M059J (cell line): ENCODE results near the gene PIEZO1. TPM values are rescaled to one million over a fixed set of nuclear protein-coding genes. Genes with fewer than 3 reads are reported as not detected.
A peak's percentile ranks its signal among the peaks of the same experiment; 100 is the strongest.

Source experiments
- DNase-seq: peaks from one replicate; pipeline ENCODE4 v3.0.0-alpha.2; 2012; ENCODE audit warnings: low read depth
- total RNA-seq: library from RNA; depleted of rRNA; stranded (reverse); fragments of >200 nt; shearing (Covaris generic); gene quantifications from 2 replicates; pipeline ENCODE4 v1.2.3, GENCODE V29; 2014

Gene PIEZO1
- total RNA-seq, 1 experiment from 2014 or later: 89.6 TPM

- no peak for DNase-seq
Measured at GRCh38 chr16:88734361-88734728, 50.7 kb downstream of the PIEZO1 start.

GRCh38 chr16:88733630-88734360, 51.2 kb downstream of the PIEZO1 start:
- DNase-seq: no peak

- DNase-seq: no peak
Measured at GRCh38 chr16:88732961-88733294, 52.1 kb downstream of the PIEZO1 start.

GRCh38 chr16:88732172-88732960, 52.7 kb downstream of the PIEZO1 start:
- DNase-seq: peak; percentile 51

GRCh38 chr16:88731699-88732098, 53.3 kb downstream of the PIEZO1 start:
- DNase-seq: peak; percentile 18

GRCh38 chr16:88730632-88731607, 54.1 kb downstream of the PIEZO1 start:
- no peak for DNase-seq

GRCh38 chr16:88727871-88728270, 57.1 kb downstream of the PIEZO1 start:
- no peak for DNase-seq

GRCh38 chr16:88726981-88727380, 58.0 kb downstream of the PIEZO1 start:
- DNase-seq: no peak

- DNase-seq: no peak
Measured at GRCh38 chr16:88726408-88726749, 58.6 kb downstream of the PIEZO1 start.

- no peak for DNase-seq
Measured at GRCh38 chr16:88725609-88726407, 59.2 kb downstream of the PIEZO1 start.

GRCh38 chr16:88724855-88725555, 60.0 kb downstream of the PIEZO1 start:
- DNase-seq: no peak

- no peak for DNase-seq
Measured at GRCh38 chr16:88723911-88724310, 61.1 kb downstream of the PIEZO1 start.

- DNase-seq: no peak
Measured at GRCh38 chr16:88723507-88723887, 61.5 kb downstream of the PIEZO1 start.

- DNase-seq: no peak
Measured at GRCh38 chr16:88722784-88723506, 62.1 kb downstream of the PIEZO1 start.

- DNase-seq: no peak
Measured at GRCh38 chr16:88721815-88722755, 62.9 kb downstream of the PIEZO1 start.

- DNase-seq: no peak
Measured at GRCh38 chr16:88721236-88721635, 63.8 kb downstream of the PIEZO1 start.

- no peak for DNase-seq
Measured at GRCh38 chr16:88720396-88720970, 64.5 kb downstream of the PIEZO1 start.

GRCh38 chr16:88719933-88720296, 65.1 kb downstream of the PIEZO1 start:
- DNase-seq: no peak
